ENCODE measurements around the gene ZNF543.

DNA sequence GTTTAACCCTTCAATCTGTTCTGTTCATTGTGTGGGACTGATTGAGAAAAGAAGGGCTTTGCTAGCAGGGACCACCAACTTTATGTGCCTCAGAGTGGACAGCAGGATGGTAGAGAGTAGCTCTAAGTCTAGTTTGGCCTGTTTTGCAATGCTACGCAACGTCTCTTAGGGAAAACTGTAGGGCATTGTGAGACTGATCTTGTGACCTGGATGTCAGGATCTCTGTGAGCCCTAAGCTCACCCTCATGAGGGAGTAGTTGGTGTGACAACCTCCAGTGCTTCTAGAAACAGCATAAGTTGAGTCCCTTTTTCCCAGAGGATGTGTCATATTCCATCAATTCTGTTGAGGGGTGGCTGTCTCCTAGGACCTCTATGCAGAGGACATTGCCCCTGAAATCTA lies 9.5 kb upstream of the ZNF543 start:
- TF ChIP-seq MAFK (IDR thresholded peaks at IDR 0.05; ENCODE audit: low read depth, low read length): no peak
- TF ChIP-seq CEBPB (IDR thresholded peaks at IDR 0.05; ENCODE audit: low read depth, low read length): no peak
- no peak for TF ChIP-seq RAD21 (IDR thresholded peaks at IDR 0.05 in 1 of 2, conservative IDR thresholded peaks at IDR 0.05 in 1 of 2; ENCODE audit: low read depth in 2 of 2, low read length in 2 of 2)
- no peak for TF ChIP-seq RFX5 (IDR thresholded peaks at IDR 0.05; ENCODE audit: borderline replicate concordance, low read depth, low read length)

Measured in H1 (cell line).